GM19395 (cell line): ENCODE measurements around the gene GNAZ.

Experiments
- ATAC-seq: cut with Tn5 transposase; IDR thresholded peaks from one replicate; pipeline ENCODE4 v1.9.1; 2021; ENCODE audit warnings: mild to moderate bottlenecking, moderate library complexity; ENCODE audit not compliant: unreplicated experiment

The GNAZ gene

DNA sequence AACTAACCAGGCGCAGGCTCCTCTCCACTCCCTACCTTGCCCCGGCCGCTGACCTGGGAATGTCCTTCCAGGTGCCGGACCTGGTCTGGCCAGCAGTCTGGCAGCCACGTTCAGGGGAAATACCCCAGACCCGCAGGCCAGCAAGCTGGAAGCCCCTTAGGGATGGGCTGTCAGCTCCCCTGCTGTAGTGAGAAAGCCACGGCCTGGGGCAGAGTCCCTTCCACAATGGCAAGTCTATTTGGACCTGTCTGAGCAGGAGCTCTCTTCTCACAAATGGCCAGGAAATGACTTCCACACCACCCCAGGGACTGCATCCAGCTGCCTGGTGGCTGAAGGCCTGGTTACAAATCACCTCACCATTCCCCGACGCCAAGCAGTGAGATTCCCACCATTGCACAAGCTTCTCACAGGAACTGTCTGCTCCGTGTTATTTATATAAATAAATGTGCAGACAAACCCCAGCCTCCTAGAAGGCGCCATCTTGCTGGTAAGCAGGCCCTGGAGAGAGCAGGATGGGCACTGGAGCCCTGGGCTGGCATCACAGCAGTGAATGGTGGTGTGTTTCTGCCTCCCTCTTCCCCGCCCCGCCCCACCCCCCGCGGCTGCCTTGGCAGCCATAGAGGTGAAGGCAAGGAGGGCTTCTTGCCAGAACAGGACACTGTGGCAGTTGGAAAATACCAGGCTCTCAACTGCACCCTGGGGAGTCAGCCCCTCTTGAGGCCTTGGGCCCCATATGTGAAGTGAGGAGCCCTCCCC, 47.8 kb downstream of the GNAZ start:
- ATAC-seq = no peak

DNA sequence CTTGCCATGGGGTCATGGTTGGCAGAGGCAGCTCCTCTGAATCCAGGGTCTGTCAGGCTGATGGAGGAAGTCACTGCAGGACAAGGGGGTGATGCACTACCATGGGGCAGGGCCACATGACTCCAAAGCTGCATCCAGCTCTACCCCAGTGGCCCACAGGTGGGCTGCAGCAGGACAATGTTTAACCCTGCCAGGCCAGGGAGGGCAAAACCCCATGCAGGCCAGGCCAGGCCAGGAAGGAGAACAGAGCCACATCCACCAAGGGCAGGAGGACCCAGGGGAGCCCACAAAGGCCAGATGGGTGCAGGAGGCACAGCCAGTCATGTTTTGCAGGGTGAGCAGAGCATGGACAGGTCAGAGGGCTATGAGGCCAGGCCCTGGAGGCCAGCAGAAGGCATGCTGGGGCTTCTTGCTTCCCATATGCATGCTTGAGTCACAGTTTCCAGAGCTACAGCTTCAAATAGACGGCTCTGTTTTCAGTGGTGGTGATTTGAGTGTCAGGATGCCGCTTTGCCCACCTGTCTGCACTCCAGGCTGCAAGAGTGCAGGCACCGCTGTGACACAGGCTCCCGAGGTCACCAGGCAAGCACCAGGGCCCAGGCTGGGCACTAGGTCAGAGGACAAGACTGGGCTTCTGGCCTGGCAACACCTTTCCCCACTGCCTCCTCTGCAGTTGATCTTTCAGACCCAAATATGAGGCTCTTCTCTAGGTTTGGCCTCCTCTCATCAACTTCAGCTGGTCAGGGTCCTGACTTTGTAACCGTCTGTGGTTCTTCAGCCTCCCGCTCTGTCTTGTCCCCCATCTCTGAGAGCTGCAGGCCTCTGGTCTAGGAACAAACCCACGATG, 48.6 kb downstream of the GNAZ start:
- ATAC-seq = no peak

DNA sequence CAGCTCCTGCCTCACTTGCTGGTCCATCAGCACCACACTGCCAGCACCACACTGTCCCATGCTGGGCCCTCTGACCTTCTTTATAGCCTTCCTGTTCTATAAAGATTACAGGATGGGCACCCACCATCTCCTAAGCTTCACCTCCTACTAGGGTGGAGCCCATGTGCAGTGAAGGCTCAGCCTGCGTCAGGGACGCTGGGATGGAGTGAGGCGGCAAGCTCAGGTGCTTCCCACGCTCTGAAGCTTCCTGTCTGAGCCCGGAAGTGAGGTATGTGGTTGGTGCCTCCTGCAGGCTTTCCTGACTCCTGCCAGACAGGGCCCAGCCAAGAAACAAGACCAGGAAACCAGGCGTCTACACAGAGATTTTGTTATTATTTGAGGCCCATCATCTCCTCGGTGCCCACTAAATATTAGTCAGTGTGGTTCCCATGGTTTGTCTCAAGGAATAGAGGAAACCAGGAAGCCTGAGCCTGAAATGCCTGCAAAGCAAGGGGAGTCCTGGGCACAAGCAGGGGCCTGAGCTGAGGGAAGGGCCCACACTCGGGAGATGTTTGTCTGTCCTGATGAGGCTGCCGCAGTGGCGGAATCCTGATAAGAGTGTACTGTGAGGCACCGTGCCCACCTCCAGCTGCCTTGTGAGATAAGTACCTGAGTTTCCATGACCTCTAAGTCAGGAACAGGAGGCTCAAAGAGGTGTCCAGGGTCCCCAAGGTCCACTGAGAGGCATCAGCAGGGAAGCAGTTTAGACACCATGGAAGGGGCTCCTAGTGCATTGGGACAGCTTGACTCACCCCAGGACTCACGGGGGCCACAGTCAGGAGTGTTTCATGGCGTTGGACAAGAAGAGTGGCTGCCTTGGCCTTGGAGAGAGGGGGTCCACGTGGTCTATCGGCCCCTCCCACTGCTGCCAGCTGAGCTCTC, 49.4 kb downstream of the GNAZ start:
- no peak for ATAC-seq

DNA sequence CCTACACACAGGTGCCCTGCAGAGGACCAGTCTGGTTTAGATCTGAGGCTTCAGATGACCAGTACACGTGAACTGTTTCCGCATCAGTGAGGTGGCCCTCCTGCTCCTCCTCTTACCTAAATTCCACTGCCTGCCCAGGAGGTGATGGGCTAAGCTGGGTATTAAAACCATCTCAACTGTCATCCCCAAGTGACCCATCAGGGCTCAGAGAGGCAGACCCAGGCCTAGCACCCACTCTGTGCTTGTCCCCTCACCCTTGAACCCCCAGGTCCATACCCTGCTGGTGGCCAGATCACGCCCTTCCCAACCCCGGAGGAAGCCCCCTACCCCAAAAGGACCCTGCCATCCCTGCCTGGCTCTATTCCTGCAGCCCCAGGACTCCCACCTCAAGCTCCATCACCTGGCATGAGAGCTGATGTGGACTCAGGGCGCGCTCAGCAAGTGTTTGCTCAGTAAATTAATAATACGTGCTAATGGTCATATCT, 50.1 kb downstream of the GNAZ start:
- ATAC-seq = no peak

DNA sequence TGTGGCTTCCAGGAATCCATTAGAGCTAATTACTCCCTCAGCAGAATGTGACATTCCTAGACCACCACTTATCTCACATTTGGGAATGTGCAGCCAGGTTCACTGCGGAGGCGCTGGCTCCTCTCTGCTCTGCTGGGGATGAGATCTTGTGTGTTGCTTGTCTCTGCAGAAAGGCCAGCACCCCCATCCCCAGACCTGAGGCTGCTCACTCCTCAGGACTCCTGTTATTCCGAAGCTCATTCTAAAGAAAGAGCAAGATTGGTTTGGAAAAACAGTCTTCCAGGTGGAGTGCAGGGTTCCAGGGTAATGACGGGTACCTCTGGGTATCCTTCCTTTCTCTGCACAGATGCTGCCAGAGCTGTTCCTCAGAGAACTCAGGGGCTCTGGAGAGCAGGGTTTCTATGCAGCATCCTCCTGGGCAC, 50.7 kb downstream of the GNAZ start:
- ATAC-seq = no peak

DNA sequence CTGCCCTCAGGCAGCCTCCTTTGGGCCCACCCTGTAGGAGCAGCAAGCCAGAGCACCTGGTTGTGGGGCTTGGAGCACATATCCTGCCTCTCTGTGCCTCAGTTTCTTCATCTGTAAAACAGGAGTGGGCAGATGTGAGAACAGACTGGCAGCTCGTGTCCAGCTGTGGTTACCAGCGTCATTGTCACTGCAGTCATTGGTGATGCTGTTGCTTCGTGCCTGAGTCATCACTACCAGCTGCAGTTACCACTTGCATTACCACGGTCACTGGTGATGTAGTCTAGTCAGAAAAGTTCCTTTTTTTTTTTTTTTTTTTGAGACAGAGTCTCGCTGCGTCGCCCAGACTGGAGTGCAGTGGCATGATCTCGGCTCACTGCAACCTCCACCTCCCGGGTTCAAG, 51.1 kb downstream of the GNAZ start:
- ATAC-seq = no peak

DNA sequence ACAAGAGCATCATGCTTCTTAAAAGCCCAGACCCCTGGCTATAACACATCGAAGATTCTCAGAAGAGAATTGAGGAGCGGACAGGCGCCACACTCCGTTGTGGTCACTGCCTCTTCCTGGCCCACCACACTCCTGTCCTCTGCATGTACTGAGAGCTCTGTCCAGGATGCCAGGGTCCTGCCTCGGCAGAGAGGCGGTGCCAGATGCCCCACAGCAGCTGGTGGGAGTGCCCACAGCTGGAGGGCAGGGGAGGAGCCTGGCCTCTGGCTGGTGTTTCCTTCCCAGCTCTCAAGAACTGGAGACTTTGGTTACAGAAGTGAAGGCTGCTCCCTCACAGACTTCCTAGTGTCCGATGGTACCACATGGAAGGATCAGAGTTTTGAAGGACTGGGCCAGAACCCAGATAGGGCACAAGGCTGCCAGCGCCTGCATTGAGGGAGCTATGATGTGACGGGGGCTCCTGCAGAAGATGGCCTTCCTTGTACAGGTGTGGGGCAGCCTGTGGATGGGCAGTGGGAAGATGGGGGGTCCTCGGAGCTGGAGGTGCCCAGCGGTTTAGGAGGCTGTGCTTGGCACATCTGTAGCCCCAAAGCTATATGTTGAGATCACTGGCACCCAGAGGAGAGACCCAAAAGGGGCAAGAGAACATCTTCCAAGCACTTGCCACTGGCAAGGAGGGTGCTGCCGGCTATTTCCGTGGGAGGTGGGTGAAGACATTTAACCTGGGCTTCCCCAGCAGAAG, 52.1 kb downstream of the GNAZ start:
- ATAC-seq = no peak

DNA sequence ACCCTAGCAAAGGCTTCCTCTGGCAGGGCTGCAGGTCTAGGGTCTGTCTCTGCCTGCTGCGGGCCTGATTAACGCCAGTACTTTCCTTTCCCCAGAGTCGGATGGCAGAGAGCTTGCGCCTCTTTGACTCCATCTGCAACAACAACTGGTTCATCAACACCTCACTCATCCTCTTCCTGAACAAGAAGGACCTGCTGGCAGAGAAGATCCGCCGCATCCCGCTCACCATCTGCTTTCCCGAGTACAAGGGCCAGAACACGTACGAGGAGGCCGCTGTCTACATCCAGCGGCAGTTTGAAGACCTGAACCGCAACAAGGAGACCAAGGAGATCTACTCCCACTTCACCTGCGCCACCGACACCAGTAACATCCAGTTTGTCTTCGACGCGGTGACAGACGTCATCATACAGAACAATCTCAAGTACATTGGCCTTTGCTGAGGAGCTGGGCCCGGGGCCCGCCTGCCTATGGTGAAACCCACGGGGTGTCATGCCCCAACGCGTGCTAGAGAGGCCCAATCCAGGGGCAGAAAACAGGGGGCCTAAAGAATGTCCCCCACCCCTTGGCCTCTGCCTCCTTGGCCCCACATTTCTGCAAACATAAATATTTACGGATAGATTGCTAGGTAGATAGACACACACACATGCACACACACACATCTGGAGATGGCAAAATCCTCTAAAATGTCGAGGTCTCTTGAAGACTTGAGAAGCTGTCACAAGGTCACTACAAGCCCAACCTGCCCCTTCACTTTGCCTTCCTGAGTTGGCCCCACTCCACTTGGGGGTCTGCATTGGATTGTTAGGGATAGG, 52.9 kb downstream of the GNAZ start:
- ATAC-seq = no peak

DNA sequence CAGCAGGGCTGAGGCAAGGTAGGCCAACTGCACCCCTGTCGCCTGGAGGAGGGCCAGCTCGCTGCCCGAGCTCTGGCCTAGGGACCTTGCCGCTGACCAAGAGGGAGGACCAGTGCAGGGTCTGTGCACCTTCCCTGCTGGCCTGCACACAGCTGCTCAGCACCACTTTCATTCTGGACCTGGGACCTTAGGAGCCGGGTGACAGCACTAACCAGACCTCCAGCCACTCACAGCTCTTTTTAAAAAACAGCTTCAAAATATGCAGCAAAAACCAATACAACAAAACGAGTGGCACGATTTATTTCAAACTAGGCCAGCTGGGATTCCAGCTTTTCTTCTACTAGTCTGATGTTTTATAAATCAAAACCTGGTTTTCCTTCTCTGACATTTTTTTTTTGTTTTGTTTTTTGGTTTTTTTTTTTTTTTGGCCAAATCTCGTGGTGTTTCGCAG, 53.5 kb downstream of the GNAZ start:
- no peak for ATAC-seq

DNA sequence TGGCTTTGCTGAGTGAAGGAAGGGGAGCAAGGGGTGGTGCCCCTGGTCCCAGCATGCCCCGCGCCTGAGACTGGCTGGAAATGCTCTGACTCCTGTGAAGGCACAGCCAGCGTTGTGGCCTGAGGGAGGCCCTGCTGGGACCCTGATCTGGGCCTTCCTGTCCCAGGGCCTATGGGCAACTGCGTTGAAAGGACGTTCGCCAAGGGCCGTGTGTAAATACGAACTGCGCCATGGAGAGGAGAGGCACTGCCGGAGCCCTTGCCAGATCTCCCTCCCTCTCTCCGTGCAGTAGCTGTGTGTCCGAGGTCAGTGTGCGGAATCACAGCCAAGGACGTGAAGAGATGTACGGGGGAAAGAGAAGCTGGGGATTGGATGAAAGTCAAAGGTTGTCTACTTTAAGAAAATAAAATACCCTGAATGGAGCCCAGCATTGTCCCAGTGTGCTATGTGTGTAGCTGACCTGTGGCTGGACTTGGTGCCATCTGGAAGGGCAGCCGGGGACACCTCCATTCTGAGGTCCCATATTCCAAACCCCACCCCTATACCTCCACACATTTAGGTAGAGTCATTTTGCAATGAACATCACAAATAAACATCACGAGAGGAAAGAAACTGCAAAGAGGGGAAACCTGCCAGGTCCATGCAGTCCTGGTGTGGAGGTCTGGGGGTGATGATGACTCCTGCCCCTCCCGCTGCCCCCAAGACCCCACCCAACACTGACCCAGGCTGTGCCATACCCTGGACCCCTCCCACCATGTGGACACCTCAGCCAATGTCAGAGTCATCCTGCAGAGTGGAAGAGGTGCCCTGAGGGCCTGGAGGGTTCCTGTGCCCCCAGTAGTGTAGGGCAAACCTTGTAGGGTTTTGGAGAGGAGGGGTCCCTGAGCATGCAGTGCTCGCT, 54.5 kb downstream of the GNAZ start:
- ATAC-seq = no peak

DNA sequence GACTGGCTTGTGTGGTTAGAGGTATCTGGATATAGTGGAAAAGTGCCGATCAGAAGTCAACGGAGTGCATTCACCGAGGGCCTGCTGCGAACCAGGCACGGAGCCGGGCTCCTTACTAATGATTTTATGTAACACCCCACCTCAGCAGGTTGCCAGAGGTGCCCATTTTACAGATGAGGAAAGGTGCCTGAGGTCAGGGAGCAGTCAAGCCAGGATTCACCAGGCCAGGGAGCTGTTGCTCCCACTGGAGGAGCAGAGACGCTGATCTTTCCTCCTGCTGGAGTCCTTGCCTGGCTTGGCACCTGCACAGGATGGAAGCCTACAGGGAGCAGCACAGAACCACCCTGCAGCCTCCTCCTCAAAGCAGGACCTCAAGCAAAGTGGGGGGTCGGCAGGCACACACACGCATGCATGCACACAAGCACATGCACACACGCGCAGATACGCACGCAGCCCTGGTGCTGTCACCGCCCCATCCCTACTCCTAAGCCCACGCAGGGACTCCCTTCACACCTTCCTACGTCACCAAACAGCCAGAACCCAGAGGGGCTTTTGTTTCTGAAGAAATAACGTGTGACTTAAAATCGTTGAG, 55.3 kb downstream of the GNAZ start:
- ATAC-seq = no peak

DNA sequence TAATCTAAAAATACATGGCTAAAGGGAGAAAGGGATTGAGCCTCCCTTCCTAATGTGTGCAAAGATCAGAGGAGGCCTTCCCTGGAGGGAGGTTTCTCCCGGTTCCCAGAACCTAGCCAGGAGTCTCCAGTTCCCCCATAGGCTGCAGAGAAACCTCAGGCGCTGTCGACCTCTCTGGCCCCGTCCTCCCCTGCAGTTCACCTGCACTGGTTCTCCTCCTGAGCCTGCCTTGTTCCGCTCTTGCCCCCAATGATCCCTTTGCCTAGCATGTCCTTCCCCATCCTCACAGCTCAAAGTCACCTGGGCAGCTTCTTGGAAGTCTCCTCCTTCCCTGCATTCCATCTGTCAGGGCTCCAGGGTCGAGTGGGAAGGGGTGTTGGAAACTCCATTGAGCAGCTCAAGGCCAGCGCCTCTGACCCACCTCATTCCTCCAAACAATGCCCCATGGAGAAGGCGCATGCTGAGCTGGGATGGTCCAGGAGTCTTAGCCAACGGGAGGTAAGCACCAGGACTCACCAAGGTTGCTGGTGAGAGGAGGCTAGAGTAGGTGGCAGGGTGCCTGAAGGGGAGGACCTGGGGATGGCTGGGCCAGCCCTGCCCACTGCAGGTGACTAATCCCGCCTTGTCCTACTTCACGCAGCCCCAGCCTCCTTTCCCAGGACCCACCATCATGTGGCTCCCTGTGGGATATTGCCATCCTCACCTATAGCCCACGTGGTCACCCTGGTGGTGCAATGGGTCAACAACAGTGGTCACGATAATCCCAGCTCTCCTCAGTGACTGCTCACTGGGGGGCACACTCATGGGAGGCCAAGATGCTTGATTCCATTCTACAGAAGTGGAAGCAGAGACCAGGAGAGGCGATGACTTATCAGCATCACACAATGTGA, 56.1 kb downstream of the GNAZ start:
- ATAC-seq = no peak

DNA sequence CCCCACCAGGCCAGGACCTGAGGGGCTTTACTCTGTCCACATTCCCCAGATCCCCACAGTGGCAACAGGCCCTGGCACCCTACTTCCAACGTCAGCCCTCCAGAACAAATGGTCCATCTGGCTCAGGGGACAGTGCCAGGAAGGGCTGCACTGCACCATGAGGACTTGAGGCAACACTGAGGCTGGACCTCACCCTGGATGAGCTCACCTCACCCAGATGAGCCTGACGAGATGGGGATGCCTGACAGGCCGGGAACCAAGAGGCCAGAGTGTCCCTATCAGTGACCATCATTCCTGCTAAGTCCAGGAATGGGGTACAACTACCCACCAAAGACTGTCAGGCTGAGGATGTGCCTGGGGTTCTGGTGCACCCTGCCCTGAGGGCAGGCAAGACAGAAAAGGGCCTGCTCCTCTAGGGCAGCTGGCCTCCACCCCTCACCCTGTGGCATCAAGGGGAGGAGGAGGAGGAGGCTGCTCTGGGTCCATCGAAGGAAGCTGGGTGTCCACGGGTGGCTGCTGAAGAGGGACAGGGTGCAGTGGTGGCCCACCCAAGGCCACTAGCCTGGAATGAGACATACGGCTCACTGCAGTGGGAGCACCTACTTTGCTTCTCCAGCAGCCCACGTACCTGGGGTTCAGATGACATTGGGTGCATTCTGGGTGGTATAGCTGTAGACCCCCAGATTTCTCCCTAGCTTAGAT, 56.9 kb downstream of the GNAZ start:
- ATAC-seq = no peak

DNA sequence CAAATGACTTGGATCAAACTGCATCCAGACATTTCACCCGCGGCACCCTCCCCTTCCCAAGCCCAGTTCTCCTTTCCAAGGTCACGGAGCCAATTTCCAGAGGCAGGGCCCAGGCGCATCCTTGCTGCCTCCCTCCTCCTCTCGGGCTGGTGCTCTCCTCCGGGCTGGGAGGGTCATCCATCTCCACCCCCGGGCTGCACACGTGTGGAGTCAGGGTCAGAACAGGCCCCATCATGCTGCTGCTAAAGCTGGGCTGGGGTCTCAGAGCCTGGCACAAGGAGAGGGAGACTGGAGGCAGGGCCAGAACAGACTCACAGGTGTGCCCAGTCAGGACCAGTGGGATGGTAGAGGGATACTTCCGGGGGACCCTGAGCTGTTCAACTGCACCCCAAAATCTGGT, 57.5 kb downstream of the GNAZ start:
- ATAC-seq = no peak

DNA sequence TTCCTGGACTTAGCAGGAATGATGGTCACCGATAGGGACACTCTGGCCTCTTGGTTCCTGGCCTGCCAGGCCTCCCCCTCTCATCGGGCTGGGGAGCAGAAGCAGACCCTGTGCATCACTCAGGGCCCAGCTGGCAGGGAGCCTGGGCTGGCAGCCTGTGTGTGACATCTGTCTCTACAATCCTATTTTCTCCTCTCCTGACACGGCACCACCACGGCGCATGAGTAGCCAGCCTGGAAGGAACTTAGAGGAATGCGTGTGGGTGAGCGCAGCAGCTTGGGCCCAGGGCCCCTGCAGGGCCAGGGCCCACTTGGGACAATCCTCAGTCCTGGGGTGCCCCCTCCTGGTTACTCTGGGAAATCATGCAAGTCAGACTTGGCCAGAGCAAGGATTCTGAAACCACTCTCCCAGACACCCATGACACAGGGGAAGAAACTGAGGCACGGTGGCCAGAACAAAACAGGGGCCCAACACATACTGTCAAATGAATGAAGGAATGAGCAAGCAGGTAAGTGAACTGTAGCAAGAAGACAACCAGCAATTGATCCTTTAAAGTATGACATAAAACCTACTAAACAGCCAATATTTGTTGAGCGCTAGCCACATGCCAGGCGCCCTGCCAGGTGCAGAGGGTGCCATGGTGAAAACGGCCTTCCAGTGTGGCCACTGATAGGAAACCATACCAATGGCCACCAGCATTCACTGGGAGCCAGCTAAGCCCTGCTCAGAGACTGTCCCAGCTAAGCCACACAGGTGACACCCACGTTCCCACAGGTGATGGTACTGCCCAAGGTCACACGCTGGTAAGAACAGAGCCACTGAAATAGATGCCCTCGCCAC, 58.2 kb downstream of the GNAZ start:
- no peak for ATAC-seq

DNA sequence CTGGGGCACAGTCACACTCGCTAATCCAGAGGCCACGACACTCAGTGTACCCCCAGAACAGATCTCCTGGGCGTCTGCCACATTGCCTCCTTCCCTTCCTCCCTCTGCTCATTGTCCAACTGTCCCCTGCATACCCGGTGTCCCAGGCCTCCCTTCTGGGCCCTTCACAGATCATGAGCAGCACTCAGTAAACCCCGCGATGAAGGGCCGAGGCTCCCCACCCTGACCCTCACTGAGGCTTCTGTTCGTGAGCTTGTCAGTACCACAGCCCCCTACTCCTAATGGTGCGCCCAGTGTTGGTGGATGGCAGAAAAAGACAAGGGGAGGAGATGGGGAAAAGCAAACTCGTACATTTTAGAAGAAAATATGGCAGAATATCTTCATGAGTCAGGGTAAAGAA, 58.8 kb downstream of the GNAZ start:
- ATAC-seq = no peak
